ENCODE measurements around the gene CANT1.

CANT1 gene

DNA sequence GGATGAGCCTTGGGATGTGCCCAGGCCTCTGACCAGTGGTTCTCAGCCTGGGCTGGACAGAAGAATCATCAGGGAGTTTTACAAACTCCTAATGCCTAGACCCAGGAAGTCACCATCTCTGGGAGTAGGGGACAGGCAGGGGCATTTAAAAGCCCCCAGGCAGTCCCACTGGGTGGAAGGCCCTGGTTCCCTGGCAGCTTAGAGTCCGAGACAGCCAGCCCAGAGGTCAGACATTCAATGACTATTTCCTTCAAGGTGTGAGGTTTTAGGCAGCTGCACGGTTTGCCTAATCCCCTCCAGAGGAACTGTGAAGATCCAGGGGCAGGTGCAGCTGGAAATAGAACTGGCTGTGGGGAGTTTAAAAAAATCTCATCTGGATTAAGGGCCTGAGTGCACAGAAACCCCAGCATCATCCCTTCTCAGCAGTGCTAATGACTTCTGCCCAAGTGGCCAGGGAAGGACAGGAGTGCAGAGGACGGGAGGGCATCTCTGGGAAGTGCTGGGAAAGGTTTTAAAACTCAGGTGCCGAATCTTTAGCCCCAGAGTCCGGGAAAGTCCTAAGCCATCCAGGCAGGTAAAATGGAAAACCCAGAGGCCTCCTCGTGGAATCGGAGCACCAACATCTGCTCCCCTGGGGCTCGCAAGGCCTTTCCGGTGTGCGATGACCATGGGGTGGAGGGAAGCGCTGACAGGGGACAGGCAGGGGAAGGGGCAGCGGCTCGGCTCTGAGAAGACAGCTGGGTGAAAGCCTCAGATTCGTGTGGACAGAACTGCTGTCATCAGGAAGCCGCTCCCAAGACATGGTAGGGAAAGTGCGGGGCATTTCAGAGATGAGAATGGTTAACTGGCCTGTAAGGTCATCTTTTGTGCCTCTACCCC, 28.3 kb downstream of the CANT1 start:
- no peak for DNase-seq (ENCODE audit: extremely low read depth in 1 of 2, low read depth in 1 of 2)

DNA sequence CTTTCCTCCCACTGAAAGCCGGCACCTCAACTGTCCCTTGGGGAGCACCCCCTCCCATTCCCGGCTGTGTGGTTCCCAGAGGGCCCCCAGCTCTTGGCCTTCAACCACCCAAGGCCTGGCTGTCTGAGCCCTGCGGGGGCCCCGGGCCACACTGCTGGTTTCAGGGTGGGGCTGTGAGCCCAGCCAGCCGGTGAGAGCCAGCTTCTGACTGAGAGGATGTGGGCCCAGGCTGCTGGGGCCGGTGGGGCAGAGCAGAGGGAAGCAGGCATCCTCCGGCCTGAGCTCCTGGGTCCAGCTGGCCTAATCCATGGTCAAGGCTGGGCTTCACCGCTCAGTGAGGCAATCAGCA, 29.0 kb downstream of the CANT1 start:
- no peak for DNase-seq (ENCODE audit: extremely low read depth in 1 of 2, low read depth in 1 of 2)

DNA sequence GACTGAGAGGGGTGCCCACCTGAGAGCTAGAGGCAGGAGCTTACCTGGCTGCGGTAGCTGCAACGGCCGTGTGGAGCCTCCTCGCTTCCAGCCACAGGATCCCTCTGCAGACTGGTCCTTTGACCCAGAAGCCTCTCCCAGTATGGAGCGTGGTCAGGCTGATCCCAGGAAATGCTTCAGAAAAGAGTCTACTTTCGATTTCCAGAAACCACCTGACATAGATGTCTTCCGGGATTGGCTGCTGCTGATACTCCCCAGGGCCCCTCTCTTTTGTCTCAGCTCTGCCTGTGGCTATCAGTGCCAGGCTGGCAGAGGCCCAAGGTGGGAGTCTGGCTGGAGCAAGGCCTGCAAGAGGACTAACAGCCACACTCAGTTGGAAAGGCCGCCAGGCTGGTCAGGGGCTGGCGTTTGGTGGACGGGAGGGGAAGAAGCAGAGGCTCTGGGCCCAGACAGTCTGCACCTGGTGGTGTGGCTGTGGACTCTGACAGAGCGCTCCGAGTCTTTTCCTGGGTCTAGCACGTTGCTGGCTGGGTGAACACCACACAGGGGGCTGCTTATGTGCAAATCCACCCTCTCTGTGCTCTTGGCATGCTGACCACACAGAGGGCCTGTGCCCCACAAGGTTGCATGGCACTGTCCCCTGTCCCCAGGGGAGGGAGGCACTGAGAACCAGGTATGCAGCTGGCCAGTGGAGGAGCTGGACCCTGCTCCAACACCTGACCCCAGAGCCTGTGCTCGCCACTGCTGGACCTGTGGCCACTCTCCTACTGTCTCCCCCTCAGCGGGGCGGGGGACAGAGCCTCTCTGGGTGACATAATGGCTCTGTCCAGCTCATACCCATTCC, 29.6 kb downstream of the CANT1 start, which contains the start of gene LGALS3BP:
LGALS3BP (minus strand) TSS at position 144 of the 844 bp plus-strand sequence. CDS start 2,732 bp downstream, outside the sequence.
- no peak for DNase-seq (ENCODE audit: extremely low read depth in 1 of 2, low read depth in 1 of 2)

DNA sequence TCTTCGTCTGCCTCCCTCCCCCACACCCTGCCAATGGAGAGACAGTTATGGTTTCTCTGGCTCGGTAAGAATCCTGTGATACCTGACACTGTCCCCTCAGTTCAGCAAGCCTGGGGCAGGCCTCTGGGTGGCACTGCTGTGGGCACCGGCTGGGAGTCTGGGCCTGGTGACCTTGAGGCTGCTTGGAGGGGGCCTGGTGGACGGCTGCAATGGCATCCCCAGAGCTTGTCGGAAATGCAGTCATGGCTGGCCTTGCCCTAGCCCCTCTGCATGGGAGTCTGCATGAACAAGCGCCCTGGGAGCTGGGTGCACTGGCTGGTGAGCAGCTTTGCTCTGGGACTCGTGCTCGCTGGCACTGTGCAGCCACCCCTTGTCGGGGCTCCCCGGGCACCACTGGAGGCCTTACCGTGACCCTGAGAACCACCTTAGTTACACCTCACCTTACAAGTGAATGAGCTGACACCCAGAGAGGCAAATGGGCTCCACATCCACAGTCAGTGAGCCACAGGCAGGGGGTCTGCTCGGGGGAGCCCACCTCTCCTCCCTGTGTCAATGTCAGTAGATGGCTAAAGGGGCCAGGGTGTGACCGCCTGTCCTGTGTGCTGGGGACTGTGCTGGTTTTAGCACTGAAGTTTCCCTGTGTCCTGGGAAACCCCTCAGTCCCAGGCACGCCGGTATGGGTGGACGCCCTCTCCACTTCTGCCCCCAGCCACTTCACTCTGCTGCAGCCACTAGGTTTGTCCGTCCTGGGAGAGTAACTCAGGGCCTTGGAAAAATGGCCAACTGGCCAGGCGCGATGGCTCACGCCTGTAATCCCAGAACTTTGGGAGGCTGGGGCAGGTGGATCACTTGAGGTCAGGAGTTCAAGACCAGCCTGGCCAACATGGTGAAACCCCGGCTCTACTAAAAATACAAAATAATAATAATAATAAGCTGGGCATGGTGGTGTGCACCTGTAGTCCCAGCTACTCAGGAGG, 31.3 kb downstream of the CANT1 start:
- no peak for DNase-seq (ENCODE audit: extremely low read depth in 1 of 2, low read depth in 1 of 2)

DNA sequence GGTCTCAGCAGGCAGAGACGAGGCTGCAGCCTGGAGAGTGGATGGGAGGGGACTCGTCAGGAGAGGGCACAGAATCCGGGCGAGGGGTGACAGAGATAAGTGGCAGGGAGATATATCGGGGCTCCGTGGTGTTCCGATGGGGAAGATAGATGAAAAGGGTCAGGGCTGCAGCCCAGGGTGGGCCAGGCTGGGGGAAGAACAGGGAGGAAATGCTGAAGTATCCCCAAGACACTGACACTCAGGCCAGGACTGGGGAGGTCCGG, 32.0 kb downstream of the CANT1 start:
- no peak for DNase-seq (ENCODE audit: extremely low read depth in 1 of 2, low read depth in 1 of 2)

DNA sequence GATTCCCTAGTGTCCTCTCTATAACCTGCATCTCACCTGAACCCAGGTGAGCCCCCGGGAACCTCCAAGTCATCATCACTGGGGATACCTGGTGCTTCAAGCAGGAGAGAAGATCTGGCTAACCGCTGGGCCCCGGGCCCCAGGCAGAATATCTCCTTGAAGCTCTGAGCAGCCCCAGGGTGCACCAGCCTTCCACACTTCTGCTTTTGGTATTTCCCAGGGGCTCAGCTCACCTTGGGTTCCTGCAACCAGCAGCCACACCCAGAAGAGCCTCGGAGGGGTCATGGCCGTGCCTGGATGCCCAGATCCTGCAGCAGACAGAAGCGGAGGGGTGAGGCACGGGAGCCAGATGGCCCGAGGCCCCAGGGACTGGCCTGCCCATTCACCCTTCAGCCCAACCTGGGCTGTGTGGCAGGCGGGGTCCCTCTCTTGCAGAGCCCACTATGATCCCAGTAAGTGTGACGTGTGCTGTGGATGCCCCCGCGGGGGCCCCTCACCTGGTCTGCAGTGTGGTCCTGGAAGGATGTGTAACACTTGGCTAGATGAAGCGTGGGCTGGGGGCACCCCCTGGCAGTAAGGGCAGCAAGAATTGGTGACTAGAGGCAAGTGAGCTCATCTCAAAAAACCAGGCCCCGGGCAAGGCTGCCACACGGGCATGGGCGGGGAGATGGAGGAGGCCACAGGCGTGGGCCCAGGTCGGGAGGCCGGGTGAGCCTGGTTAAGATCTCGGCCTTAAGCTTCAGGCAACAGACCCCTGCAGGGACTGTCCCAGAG, 32.5 kb downstream of the CANT1 start:
- no peak for DNase-seq (ENCODE audit: extremely low read depth in 1 of 2, low read depth in 1 of 2)

DNA sequence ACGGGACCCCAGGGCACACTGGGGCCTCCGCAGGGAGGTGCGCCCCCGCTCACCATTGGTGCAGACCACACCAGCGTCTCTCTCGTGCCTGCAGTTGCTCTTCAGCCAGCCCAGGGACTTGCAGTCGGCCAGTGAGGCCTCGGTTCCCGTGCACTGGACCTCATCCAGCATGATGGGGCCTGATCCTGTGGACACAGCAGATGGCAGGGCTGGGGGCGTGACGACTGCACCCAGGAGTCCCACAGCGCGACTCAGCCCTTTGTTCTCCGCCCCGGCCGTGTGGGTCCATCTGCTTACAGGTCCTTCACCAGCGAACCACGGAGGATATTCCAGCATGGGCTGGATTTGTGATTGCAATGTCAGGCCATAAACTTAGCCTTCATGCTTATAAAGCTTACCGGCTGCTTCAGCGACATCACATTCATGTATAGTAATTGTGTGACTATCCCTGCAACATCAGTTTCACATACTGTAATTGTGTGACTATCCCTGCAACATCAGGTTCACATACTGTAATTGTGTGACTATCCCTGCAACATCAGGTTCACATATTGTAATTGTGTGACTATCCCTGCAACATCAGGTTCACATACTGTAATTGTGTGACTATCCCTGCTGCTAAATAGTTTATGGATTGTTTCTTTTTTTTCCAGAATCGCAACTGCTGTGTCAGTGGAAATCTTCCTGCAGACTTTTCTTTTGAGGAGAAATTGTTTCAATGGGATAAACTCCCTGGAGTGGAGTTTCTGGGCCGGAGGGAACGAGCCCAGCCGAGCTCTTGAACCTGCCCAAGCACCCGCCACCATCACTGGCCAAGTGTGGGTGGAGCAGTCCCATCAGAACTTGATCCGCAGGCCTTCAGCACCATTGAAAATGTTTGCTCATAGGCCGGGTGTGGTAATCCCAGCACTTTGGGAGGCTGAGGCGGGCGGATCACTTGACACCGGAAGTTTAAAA, 34.7 kb downstream of the CANT1 start:
- no peak for DNase-seq (ENCODE audit: extremely low read depth in 1 of 2, low read depth in 1 of 2)

DNA sequence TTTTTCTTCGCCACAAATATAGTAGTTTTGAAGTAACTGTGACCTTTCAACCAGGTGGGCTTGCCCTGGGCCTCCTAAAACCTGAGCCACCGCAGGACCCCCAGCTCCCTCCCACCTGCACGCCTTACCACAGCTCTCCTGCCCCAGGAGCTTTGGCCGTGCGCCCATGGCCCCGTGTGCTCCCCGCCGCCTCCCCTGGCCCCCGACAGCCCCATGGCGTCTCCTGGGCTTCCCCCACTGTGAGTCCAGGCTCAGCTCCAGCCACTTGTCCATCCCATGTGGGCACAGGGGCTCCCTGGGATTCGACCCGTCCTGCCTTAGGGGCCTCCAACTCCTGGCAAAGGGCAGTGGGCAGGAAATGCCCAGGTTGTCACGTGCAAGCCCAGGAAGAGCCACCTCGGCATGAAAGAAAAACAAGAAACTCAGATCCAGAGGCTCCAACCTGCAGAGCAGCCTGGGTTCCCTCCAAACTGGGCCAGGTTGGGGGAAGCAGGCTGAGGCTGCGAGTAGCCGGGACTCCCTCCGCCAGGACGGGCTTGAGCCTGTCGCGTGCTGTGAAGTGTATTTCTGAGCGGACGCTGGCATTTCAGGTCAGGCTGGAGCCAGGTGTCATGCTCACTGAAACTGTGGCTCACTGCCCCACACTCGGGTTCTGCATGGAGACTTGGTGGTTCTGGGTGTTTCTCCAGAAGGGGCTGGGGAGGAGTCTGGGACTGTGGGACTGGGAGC, 35.6 kb downstream of the CANT1 start:
- DNase-seq (ENCODE audit: extremely low read depth in 1 of 2, low read depth in 1 of 2): no peak

DNA sequence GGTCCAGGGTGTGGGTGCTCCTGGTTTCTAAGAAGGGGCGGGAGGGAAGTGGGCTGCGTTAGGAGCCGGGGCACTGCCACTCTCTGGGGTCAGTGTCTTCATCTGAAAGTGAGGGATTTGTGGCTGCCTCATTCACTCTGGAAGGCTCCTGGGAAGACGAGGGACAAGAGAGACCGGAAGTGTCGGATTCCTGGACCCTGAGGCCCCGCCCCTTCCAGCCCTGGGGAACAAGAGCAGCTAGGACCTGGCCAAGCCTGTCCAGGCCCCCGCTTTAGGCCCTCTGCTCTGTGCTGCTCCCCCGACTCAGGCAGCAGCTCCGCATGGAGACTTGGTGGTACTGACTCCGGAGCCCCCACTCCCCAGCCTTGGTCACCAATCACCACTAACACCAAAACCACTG, 36.4 kb downstream of the CANT1 start:
- DNase-seq (ENCODE audit: extremely low read depth in 1 of 2, low read depth in 1 of 2): no peak

DNA sequence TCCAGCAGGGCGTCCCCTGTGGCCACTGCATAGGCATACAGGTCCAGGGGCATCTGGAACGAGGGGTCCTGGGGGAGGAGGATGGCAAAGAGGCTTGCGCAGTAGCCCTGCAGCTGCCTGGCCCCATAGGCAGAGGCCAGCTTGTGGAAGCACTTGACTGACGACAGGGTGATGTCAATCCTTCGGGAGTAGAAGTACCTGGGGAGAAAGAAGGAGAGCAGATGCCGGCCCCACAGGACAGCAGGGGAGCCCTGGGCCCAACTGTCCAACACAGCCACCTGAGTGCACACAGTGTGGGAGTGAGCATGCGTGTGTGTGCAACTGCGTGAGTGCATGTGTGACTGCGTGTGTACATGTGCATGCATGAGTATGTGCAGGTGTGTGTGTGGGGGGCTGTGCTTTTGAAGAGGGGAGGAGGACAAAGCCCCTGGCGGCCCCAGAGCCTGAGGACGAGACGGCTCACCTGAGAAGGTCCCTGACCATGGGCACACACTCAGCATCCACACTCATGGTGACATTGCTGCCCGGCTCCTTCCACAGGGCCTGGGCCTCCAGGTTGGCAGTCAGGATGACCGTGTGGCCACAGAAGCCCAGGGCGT, 37.0 kb downstream of the CANT1 start:
- no peak for DNase-seq (ENCODE audit: extremely low read depth in 1 of 2, low read depth in 1 of 2)

DNA sequence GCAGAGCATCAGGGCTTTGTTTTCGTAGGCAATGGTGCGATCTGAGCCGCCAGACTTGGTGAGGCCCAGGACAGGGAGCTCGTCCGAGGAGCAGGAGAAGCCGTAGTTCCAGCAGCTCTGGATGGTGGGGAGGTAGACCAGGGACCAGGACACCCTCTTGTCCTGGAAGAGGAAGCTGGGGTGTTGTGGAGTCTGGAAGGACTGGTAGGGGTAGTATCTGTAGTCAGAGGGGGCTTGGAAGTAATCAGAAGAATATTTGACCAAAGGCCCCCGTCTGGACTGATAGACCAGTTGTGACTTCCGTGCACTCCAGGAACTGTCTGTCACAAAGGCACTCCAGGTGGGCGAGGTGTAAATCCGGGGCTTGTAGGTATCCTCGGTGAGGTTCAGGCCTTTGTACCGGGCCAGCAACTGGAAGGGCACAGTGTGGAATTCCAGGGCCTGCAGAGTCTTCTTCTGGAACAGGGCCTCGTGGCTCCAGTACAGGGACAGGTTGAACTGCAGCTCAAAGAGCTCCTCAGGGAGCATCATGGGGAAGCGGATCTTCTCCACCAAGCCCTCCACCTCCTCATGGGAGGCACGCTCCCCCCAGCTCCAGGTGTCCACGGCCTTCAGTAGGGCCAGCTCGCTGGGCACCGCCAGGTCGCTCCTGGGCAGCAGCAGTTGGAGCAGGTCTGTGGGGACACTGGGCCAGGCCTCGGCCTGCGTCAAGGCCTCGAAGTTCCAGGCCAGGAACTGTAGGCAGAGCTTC, 37.6 kb downstream of the CANT1 start:
- DNase-seq (ENCODE audit: extremely low read depth in 1 of 2, low read depth in 1 of 2): no peak

DNA sequence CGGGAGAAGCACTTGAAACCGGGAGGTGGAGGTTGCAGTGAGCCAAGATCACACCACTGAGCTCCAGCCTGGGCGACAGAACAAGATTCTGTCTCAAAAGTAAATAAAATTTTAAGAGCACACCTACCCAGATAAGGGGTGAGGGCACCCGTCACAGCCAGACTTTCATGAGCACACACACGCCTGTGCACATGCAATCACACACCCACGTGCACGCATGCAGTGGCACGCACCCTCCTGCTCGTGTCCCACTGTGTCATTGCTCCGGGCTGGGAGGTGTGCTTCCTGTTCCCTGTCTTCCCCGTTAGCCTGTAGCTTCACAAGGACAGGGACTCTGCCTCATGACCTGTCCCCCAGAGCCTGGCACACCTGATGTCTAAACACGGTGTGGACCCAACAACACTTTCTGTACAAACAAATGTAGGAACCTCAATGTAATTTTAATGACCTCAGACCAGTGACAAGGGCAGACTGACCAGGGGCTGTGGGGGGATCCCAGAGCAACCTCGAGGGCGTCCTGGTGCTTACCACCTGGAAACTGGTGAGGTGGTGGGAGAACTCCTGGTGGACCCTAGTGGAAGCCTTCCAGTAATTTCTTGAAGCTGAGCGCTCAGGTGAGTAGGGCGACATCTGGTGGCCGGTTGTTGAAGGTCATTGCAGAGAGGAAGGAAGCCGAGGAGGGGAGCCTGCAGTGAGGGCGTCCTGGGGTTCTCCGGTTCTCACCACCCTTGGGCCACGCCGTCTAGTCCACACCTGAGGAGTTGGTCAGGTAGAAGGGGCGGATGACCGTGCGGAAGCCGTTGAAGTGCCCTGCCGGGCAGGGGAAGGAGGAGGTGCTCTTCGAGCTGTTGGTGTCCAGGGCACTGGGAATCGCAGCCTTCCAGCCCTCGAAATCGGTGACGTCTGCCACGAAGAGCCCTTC, 38.5 kb downstream of the CANT1 start:
- peak; percentile 61 to 71 for DNase-seq (ENCODE audit: extremely low read depth in 1 of 2, low read depth in 1 of 2)

DNA sequence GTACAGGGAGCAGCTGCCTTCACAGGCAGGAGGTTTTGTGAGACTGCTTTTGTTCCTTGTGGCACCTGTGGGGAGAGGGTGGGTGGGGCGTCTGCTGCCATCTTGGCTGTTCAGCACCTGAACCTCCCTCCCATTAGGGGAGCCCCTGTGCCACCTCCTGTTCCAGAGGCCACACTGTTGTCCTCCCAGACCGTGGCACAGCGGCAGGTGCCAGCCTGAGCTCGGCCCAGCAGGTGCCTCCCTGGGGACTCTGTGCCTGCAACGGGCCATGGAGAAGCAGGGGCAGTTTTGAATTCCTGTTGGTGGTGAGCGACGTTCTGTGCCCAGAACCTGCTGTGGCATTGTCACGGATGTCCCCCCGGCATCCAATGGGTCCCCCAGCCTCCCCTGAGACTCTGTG, 39.7 kb downstream of the CANT1 start:
- DNase-seq (ENCODE audit: extremely low read depth in 1 of 2, low read depth in 1 of 2): no peak

DNA sequence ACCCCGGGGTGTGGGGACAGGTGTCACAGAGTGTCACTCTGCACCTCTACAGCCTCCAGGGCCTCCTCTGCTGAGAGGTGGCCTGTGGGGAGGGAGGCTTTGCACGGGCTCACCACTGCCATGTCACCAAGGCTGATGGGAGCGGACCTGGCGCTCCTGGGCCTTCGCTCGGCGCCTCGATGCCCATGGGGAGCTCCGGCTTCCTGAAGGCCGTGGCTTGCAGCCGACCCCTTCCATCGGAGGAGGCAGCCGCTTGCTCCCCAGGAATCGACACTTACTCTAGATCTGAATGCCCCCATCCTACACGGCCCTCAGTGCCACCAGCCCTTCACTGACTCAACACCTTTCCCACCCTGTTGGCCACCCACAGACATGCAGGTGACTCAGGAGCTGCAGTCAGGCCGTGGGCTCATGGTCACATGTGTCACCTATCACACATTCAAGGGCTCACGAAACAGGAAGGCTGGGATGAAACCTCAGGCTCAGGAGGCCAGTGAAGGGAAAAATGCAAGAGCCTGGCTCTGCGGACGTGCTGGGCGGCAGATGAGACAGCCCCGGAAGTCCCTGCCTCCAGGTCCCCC, 41.7 kb downstream of the CANT1 start:
- no peak for DNase-seq (ENCODE audit: extremely low read depth in 1 of 2, low read depth in 1 of 2)

DNA sequence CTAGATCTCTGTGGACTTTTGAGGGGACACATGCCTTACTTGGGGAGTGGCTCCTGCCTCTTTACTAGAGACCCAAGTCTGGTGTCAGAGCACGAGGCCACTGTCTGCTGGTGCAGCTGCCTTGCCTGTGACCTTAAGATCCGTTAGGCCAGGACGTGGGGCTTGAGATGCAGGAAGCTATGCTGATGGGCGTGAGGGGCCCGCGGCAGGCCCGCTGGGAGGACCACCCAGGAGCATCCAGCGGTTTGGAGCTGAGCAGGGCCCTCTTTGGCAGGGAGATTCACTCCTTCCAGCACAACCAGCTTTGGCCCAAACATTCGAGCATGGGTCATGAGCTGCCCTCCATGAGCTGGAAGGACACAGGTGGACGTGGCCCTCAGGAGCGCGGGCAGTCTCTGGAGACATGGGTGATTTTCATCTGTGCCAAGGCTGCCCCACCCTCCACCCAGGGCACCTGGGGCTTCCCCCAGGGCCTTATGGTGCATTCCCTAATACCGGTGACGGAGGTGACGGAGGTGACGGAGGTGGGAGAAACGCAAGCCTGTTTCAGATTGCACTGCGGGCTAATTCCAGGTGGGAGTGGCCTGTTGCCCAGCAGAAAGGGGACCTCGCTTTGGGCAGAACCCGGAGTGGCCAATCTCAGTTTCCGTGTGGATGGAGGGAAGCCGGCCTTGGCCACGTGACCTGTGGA, 42.5 kb downstream of the CANT1 start:
- no peak for DNase-seq (ENCODE audit: extremely low read depth in 1 of 2, low read depth in 1 of 2)

Measured in activated CD8-positive, alpha-beta memory T cell treated with anti-CD3 and anti-CD28 coated beads for 1 hour (primary cell).